Fibroblast of pulmonary artery (primary cell): Measurements from ENCODE around the gene CTH.

ENCODE experiments used
- DNase-seq: peaks from one replicate; pipeline ENCODE4 v3.0.0-alpha.2; 2010; ENCODE audit warnings: low read depth
- H3K4me3 ChIP-seq: replicated peaks from 2 replicates; pipeline ENCODE4 v1.5.1; 2011; ENCODE audit warnings: low read depth, mild to moderate bottlenecking, control low read depth, low read length, moderate library complexity
- CTCF ChIP-seq: IDR thresholded peaks from 2 replicates; pipeline ENCODE4 v1.5.1; 2011; ENCODE audit warnings: mild to moderate bottlenecking, control low read depth, low read length, inconsistent platforms; ENCODE audit errors: missing control alignments

Gene CTH

GRCh38 chr1:70392626-70393025 lies 18.4 kb upstream of the CTH start:
- DNase-seq, result no peak
- no peak for TF ChIP-seq CTCF
- no peak overlapping the region for H3K4me3 ChIP-seq

- H3K4me3 ChIP-seq, result no peak overlapping the region
- no peak for TF ChIP-seq CTCF
- DNase-seq, result no peak
These were observed 14.5 kb upstream of the CTH start for GRCh38 chr1:70396607-70397006.

- DNase-seq, result no peak
These were observed 14.1 kb upstream of the CTH start for GRCh38 chr1:70397013-70397412.

GRCh38 chr1:70400335-70400734 lies 10.7 kb upstream of the CTH start:
- TF ChIP-seq CTCF, result no peak
- H3K4me3 ChIP-seq, result no peak overlapping the region
- DNase-seq, result no peak

More at GRCh38 chr1:70397013-70397412, 14.1 kb upstream of the CTH start:
- TF ChIP-seq CTCF, result no peak
- H3K4me3 ChIP-seq, result no peak overlapping the region

GRCh38 chr1:70401974-70402373 lies 9.1 kb upstream of the CTH start:
- DNase-seq, result no peak
- H3K4me3 ChIP-seq, result no peak overlapping the region

GRCh38 chr1:70403759-70404158 lies 7.3 kb upstream of the CTH start:
- DNase-seq, result no peak
- H3K4me3 ChIP-seq, result no peak overlapping the region
- no peak for TF ChIP-seq CTCF

More at GRCh38 chr1:70401974-70402373, 9.1 kb upstream of the CTH start:
- no peak for TF ChIP-seq CTCF

- no peak for DNase-seq
- no peak overlapping the region for H3K4me3 ChIP-seq
- TF ChIP-seq CTCF, result no peak
These were observed 5.2 kb upstream of the CTH start for GRCh38 chr1:70405780-70406416.
